Chondrocyte (in vitro differentiated cells): ENCODE measurements around the gene RAP1B. TPM values are rescaled to one million over a fixed set of nuclear protein-coding genes. Genes with fewer than 3 reads are reported as not detected.
"Not testable (repeated sequence)": the region's sequence is repeated elsewhere in the genome, so short reads cannot be mapped to it uniquely, and the experiment has no call there.

Experiments
- DNase-seq: peaks from one replicate; pipeline ENCODE4 v3.0.0; 2021; ENCODE audit warnings: mixed read lengths, low spot score
- H3K27ac Mint-ChIP-seq: one replicate; pipeline ENCODE4 v1.8.0; 2021; ENCODE audit warnings: mild to moderate bottlenecking, moderate library complexity, mixed read lengths; ENCODE audit not compliant: unreplicated experiment
- H3K27me3 Mint-ChIP-seq: 2 replicates; pipeline ENCODE4 v1.8.0; 2021; ENCODE audit warnings: low read depth, mixed read lengths
- H3K36me3 Mint-ChIP-seq: 2 replicates; pipeline ENCODE4 v1.8.0; 2021; ENCODE audit warnings: low read depth, mixed read lengths
- H3K4me1 Mint-ChIP-seq: 2 replicates; pipeline ENCODE4 v1.8.0; 2021; ENCODE audit warnings: low read depth, mild to moderate bottlenecking, mixed read lengths
- H3K4me3 Mint-ChIP-seq: one replicate; pipeline ENCODE4 v1.8.0; 2021; ENCODE audit warnings: mild to moderate bottlenecking, moderate library complexity, mixed read lengths; ENCODE audit not compliant: unreplicated experiment
- H3K9me3 Mint-ChIP-seq: 2 replicates; pipeline ENCODE4 v1.8.0; 2021; ENCODE audit warnings: low read depth, mixed read lengths
- total RNA-seq: library from RNA; stranded (reverse); gene quantifications from 3 replicates; pipeline ENCODE4 v1.2.1, GENCODE V29; 2021
- TF ChIP-seq, protein P1 (sequence below): fragments of 200-600 bp; sonication (generic); IDR thresholded peaks from 2 replicates; pipeline ENCODE4 v1.5.0; 2021; ENCODE audit warnings: antibody characterized with exemption, mild to moderate bottlenecking, moderate library complexity

RAP1B gene
- total RNA-seq, 1 donor from 2014 or later: 239 TPM

DNA sequence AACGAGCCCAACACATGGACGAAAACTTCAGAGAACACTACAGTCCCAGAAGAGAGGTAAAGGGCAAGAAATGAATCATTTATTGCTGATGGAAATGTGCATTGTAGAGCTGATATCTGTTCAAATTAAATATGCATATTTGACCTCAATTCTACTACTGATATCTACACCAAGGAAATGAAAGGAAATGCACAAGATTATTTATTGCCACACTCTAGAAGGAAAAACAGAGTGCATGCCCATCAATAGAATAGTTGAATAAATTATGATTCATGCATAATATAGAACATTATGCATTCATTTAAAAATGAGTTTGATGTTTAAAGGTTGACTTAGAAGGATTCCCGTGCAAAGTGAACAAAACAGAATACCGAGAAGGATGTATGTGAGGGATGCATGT lies 60.5 kb downstream of the RAP1B start:
- H3K36me3 Mint-ChIP-seq: peaks cover 2% of the 10 kb centered on the region
- no peak overlapping the region for H3K4me3 Mint-ChIP-seq
- H3K27ac Mint-ChIP-seq: no peak overlapping the region
- TF ChIP-seq, protein P1, sequence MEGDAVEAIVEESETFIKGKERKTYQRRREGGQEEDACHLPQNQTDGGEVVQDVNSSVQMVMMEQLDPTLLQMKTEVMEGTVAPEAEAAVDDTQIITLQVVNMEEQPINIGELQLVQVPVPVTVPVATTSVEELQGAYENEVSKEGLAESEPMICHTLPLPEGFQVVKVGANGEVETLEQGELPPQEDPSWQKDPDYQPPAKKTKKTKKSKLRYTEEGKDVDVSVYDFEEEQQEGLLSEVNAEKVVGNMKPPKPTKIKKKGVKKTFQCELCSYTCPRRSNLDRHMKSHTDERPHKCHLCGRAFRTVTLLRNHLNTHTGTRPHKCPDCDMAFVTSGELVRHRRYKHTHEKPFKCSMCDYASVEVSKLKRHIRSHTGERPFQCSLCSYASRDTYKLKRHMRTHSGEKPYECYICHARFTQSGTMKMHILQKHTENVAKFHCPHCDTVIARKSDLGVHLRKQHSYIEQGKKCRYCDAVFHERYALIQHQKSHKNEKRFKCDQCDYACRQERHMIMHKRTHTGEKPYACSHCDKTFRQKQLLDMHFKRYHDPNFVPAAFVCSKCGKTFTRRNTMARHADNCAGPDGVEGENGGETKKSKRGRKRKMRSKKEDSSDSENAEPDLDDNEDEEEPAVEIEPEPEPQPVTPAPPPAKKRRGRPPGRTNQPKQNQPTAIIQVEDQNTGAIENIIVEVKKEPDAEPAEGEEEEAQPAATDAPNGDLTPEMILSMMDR: no peak
- DNase-seq: no peak
- no peaks in the 10 kb centered on the region for H3K9me3 Mint-ChIP-seq
- no peaks in the 10 kb centered on the region for H3K27me3 Mint-ChIP-seq
- peaks cover 9% of the 10 kb centered on the region for H3K4me1 Mint-ChIP-seq

GRCh38 chr12:68673788-68674187 lies 63.1 kb downstream of the RAP1B start:
- DNase-seq: no peak
- no peaks in the 10 kb centered on the region for H3K36me3 Mint-ChIP-seq
- H3K9me3 Mint-ChIP-seq: no peaks in the 10 kb centered on the region
- peaks cover 12% of the 10 kb centered on the region for H3K4me1 Mint-ChIP-seq
- no peak overlapping the region for H3K27ac Mint-ChIP-seq
- H3K27me3 Mint-ChIP-seq: no peaks in the 10 kb centered on the region
- TF ChIP-seq, protein P1: no peak
- H3K4me3 Mint-ChIP-seq: no peak overlapping the region

DNA sequence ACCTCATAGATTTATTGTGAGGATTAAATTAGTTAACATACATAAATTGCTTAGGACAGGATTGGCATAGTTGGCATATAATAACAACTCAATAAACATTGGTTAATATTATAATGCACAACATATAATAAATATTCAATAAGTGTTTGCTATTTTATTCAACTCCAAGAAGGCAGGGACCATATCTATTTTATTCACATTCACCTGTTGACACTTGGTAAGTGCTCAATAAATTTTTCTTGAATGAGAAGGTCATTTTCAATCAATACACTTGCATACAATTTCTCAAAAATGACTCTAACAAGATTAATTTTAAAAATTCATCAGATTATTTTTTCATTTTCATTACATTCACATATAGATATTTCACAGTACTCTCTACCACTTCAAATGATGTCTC lies 63.7 kb downstream of the RAP1B start:
- TF ChIP-seq, protein P1: no peak
- DNase-seq: no peak
- Mint-ChIP-seq H3K27me3 (no peaks in the 10 kb centered on the region), H3K36me3 (no peaks in the 10 kb centered on the region), H3K9me3 (no peaks in the 10 kb centered on the region), H3K4me3 (no peak overlapping the region), H3K4me1 (peaks cover 12% of the 10 kb centered on the region), H3K27ac (no peak overlapping the region)

DNA sequence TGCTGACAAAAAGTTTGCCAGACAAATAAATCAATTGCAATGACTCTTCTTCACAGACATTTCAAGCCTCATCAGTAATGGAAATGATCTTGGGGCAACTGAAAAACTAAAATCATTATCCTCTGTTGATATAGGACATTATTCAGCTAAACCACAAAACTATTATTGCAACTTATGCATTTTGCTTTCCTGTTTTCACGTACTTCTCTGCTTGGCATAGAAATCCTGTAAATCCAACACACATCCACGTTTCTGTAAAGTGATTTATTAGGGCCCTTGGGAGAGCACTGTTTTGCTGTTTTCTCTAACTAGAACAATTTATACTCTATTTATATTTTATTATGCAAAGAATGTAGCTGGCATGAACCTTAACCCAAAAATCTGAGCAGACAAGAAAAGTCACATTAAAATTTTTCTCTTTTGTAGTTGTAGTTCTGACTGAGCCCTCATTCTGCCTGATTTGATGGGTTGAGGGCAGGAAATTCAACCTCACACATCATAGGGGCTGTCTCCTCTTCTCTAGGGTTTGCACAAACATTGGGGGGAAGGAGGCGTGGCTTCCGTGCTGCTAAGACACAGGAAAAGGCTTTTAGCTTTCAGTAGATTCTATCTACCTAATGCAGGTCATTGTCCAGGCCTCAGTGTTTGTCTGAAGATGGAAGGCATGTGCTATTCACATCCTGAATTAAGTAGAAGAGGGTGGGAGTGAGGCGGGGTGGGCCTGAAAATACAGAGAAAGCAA lies 64.6 kb downstream of the RAP1B start:
- no peak for DNase-seq
- no peaks in the 10 kb centered on the region for H3K9me3 Mint-ChIP-seq
- TF ChIP-seq, protein P1: no peak
- H3K4me1 Mint-ChIP-seq: peaks cover 12% of the 10 kb centered on the region
- no peak overlapping the region for H3K4me3 Mint-ChIP-seq
- H3K27me3 Mint-ChIP-seq: no peaks in the 10 kb centered on the region
- H3K36me3 Mint-ChIP-seq: no peaks in the 10 kb centered on the region
- H3K27ac Mint-ChIP-seq: peak overlapping the region; percentile 70

DNA sequence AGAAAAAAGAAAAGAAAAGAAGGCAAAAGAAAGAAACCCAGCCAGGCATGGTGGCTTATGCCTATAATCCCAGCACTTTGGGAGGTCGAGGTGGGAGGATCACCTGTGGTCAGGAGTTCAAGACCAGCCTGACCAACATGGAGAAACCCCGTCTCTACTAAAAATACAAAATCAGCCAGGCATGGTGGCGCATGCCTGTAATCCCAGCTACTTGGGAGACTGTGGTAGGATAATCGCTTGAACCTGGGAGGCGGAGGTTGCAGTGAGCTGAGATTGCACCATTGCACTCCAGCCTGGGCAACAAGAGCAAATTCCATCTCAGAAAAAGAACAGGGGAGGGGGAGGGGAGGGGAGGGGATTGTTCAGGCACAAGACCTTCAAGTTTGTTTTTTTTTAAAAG lies 66.2 kb downstream of the RAP1B start:
- H3K27ac Mint-ChIP-seq, H3K4me3 Mint-ChIP-seq, DNase-seq, H3K9me3 Mint-ChIP-seq, H3K36me3 Mint-ChIP-seq, H3K27me3 Mint-ChIP-seq: not testable (repeated sequence)
- H3K4me1 Mint-ChIP-seq: peaks cover 12% of the 10 kb centered on the region

DNA sequence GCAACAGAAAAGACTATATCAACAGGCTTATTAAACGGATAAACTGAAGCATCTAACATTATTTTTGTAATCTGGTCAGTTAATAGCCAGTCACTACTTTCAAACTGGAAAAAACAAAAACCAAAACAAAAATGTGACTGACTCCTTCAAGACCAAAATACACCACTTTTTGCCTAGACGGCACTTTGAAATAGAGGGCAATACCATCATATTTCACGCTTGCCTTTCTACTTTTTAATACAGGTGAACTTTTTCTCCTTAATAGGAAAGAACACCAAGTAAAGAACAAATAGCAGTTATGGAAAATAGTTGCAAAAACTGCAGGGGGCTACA lies 75.5 kb downstream of the RAP1B start:
- TF ChIP-seq, protein P1: no peak
- Mint-ChIP-seq H3K4me1 (peaks cover 29% of the 10 kb centered on the region), H3K36me3 (peaks cover 4% of the 10 kb centered on the region), H3K9me3 (no peaks in the 10 kb centered on the region), H3K4me3 (peak overlapping the region; percentile 92), H3K27me3 (no peaks in the 10 kb centered on the region), H3K27ac (peak overlapping the region; percentile 95)
- DNase-seq: no peak
